GM18868 (cell line): Measurements from ENCODE around the gene NTRK2.

Experiments
- ATAC-seq: cut with Tn5 transposase; IDR thresholded peaks from one replicate; pipeline ENCODE4 v1.9.1; 2021; ENCODE audit warnings: mild to moderate bottlenecking, moderate library complexity; ENCODE audit not compliant: unreplicated experiment

Gene NTRK2

DNA sequence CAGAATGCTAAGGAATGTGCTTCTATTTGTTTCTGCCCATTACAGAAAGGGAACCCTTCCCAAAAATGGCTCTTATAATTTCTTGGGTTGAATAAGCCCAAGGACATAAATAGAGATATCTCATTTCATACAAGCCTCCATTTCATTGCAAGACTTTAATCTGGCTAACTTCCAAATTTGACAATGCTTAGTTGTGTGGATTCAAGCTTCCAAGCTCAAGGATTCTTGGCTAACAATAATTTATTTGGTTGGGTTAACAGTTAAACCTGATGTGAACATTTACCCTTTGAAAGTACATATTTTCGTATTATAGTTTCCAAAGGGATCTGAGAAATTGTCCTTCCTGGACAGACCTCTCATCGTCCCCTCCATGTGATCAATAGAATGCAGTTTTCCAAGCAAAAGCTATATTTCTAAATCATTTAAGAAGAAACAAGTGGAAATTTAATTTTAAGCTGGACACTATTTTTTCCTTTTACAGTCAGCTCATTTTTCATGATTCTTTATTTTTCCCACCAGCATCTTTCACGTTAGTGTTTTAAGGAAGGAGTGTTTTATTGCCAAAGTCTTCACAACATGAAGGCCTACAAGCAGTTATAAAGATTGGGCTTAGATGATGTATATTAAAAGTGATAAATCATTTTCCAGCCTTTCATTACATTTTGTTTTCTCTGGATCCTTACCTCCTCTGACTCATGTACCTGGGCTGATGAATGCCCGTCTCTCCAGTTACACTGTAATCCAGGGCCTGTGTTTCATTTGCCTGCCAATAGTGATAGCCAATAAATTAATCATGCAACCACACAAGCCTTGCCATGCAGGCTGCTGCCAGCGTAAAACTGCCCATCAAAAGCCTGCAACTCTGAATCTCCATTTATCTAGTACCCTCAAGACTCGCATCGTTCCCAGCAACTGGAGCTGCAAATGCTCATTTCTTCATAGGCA, 176.7 kb downstream of the NTRK2 start:
- no peak for ATAC-seq

DNA sequence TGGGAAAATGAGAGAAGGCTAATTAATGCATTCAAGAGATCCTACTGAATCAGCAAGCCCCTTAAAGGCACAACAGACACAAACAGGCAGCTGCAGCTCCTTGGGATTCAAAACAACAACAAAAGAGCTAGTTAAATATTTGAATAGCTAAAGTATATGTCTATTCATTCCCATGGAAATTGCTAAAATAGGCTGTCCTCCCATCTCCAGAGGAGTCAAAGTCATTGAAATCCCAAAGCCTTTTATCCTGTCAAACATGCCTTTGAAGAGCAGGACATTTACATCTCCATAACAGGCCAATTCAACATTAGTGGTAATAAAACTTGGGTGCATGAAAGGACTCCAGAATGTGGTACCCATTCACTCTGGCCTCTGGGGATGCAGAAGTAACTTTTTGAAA, 177.4 kb downstream of the NTRK2 start:
- no peak for ATAC-seq

DNA sequence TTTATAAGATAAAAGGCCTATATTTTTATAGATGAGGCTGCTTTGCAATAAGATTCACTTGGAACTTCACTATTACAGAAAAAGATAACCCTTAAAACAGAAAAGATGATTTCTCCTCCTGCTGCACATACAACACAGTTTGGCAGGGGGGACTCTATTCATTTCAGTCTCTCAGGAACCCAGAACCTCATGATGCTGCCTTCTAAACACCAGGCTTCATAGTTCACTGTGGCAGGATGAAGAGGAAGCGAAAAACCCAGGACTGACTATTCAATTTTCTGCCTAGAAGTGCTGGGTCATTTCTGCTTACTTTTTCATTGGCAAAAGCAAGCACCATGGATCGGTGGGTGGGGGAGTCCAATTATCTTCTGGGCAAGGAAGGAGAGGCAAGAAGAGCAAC, 179.5 kb downstream of the NTRK2 start:
- ATAC-seq, result no peak

- ATAC-seq, result no peak
Measured at GRCh38 chr9:84850830-84851392, 181.4 kb downstream of the NTRK2 start.

GRCh38 chr9:84851935-84852585, 182.5 kb downstream of the NTRK2 start:
- ATAC-seq, result no peak

DNA sequence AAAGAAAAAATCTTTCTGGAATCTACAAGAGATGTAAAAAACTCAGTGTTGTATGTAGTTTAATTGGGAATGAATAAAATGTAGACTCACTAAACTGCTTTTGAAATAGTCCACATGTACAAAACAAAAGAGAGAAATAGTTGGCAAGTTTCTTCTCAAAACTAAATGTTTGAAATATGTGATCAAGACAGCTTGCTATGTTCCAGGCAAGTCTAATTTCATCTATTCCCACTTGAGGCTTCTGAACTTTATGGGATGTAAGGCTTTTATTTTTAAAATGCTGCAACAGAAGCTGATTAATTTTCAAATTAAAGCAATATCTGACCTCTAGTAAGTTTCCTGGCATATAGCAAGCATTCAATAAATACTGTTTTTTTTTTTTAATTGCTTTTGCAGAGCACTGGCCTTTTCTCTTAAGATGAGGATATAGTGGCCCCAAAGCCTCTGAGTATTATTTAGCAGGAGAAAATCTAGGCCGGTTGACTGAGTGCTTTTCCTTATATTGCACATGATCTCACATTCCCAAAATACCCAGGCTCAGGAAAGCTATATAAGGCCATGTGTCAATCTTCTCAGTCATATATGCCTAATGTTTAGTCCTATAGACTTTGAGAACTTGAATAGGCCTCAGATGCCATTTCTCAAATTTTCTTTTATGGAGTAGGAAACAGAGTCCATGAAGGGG, 183.2 kb downstream of the NTRK2 start:
- no peak for ATAC-seq

DNA sequence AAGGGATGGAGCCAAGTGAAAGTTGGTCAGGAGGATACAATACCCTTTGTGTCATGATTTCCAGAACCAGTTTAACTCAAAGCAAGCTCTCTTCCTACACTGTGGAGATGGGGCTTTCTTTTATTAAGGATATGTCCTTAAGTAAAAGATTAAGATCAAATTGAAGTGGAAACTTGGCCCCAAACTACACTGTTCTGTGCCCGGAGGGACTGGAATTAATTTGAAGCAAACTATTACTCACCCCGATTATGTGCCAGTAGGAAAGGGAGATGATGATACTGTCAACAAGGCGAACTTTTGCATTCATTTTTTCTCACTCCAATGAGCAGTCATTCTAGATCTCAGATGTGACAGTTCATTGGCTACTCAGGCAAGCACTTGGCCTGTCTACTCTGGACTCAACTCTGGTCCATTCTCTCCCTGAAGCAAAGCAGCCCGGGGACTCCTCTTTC, 186.7 kb downstream of the NTRK2 start:
- ATAC-seq, result no peak

- ATAC-seq, result no peak
Measured at GRCh38 chr9:84857211-84857610, 187.7 kb downstream of the NTRK2 start.

- ATAC-seq, result no peak
Measured at GRCh38 chr9:84858364-84858763, 188.8 kb downstream of the NTRK2 start.

- ATAC-seq, result no peak
Measured at GRCh38 chr9:84860249-84861115, 191.0 kb downstream of the NTRK2 start.

- ATAC-seq, result no peak
Measured at GRCh38 chr9:84861455-84861854, 191.9 kb downstream of the NTRK2 start.

- no peak for ATAC-seq
Measured at GRCh38 chr9:84862308-84862707, 192.8 kb downstream of the NTRK2 start.

DNA sequence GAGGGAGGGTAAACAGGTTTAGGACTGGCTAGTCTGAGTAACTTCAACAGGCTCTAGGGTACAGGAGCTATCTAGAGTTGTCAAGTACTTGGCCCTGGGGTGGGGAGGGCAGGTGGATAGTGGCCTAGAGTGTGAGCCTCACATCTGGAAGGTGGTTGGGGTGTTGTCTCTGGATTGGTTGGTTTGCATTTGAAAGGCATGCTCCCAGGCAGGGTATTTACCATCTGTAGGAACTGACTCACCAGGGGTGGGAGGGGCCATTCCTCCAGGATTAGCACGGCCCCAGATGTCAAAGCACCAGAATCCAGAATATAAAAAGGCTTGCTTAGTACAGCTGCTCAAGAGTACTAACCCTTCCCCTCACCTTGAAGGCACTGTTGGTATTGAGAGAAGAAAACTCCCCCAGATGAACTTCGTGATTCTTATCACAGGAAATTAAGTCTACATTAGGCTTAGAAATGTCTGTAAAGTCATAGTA, 193.3 kb downstream of the NTRK2 start:
- ATAC-seq, result no peak

DNA sequence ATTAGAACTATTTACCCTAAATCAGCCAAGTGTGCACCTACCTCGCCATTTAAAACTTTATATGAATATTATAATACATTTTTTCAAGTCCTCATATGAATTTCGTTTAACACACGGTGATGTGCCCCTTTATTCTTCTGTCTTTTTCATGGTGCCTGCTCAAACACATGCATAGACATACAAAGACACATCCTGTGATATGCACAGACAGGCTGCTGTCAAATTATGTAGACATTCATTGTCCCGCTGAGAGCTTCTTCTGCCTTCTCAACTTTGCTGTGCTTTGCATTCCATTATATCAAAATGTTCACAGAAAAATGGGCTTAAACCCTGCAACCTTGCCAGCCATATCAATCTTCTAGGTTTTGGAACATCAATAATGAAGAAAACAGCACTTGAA, 193.8 kb downstream of the NTRK2 start:
- ATAC-seq, result no peak

GRCh38 chr9:84866396-84867175, 197.1 kb downstream of the NTRK2 start:
- no peak for ATAC-seq

GRCh38 chr9:84867186-84867585, 197.7 kb downstream of the NTRK2 start:
- ATAC-seq, result no peak

DNA sequence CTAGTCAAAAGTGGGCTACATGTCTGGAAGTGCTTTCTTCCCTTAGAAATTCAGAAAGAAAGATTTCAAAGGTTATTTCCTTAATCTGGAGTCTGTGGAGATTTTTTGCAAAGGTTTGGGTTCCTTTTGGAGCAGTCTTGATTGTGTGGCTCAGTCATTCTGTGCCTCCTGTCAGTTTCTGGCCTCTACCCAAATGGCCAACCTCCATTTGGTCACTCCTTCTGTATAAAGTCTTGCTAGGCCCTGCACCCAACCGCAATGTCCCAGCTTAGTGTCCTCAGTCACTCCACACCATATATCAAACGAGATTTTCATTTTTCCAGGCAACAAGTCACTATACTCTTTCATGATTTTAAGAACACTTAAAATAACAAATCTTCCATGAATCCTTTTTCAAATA, 199.6 kb downstream of the NTRK2 start:
- ATAC-seq, result no peak

- no peak for ATAC-seq
Measured at GRCh38 chr9:84871983-84872382, 202.5 kb downstream of the NTRK2 start.

DNA sequence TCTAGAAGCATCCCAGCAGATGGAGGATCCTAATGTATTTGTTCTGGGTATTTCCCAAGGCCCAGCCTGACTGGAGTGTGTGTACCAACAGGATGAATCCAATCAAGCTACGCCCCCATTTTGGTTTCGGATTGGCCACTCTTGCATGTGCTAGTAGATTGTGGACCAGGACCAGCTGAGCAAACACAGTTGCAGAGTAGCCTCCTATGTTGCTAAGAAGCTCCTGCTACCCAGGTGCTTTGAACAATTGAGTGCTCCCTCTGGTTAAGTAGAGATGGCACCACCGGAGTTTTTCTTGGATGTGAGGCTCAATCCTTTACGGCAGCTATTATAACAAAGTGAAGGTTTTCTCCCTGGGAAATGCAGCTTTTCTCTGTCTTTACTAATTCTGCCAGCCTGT, 204.5 kb downstream of the NTRK2 start:
- no peak for ATAC-seq
